Ovary (tissue), 3 donors: ENCODE results near the gene PALLD.

ENCODE experiments used
- CTCF ChIP-seq, 3 donors: fragments of 450-650 bp in 2 of 3; fragments of 200-600 bp in 1 of 3; IDR thresholded peaks; one replicate each; pipeline versions ENCODE4 v1.5.1 to v1.8.0; 2016 to 2022; ENCODE audit warnings: antibody characterized with exemption in 3 of 3, mild to moderate bottlenecking in 1 of 3
- EP300 ChIP-seq: sonication (generic); formaldehyde crosslinking; IDR thresholded peaks from one replicate; pipeline ENCODE4 v1.6.1; 2017; ENCODE audit warnings: antibody characterized with exemption
- POLR2A ChIP-seq: fragments of 450-650 bp; IDR thresholded peaks from one replicate; pipeline ENCODE4 v1.6.1; 2017; ENCODE audit warnings: antibody characterized with exemption, mild to moderate bottlenecking, moderate library complexity
- donor health status: DM: no; HTN: no; CAD: no.

- TF ChIP-seq CTCF (IDR thresholded peaks at IDR 0.05) (no peak), POLR2A (no peak), EP300 (no peak)
These were observed 67.2 kb downstream of the PALLD start for GRCh38 chr4:168564023-168564422.
